Measurements from ENCODE around the gene UBB. TPM values are rescaled to one million over a fixed set of nuclear protein-coding genes. Genes with fewer than 3 reads are reported as not detected.

The UBB gene
- total RNA-seq, 1 experiment from 2014 or later, result 2,970 TPM

DNA sequence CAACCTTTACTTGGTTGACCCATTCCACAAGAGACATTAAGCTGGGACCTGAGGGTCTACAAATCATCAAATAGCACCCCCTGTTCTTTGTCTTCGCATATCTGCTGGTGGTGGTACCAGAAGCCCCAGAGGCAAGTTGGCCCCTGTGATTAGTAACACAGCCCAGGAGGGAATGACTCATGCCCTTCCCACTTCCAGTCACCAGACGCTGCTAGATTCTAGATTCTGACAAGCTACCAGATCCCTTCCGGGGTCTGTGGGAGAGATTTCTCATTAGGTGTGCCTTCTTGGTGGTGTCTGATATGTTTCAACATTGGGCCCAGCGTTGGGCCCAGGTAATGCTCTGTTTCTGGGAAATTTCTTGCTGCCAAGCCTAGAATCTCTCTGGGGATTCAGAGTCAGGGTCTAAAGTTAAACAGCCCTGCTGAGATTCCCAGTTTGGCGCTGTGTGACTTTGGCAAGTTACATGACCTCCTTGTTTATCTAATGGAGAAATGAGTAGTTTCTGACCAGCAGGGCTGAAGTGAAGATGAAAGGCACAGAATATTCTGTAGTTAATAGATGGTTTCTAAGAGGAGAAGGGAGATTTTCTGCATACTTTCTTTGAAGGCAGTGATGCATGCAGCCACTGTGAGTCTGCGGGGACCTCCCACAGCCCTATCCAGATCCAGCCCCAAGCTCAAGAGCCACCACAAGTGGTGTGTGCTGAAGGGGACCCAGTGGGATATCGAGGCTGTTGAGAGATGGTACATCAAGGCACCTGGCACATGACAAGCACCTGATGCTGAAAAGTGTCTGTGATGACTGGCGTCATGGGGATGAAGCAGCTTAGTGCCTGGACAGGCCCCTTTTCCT lies 38.4 kb downstream of the UBB start:
- Histone ChIP-seq H3K4me3 (ENCODE audit: low read length) (peak overlapping the region; percentile 6; the same call in 1 of the 2 replicates), H3K9me2 (replicated peaks; ENCODE audit: low read length) (no peaks in the 10 kb centered on the region), H3K4me1 (ENCODE audit: insufficient read depth, low read length) (peaks cover 31% of the 10 kb centered on the region), H2AFZ (ENCODE audit: low read length) (peak overlapping the region; percentile 34), H3K27ac (ENCODE audit: low read length) (peak overlapping the region; percentile 85), H4K20me1 (ENCODE audit: low read length) (no peaks in the 10 kb centered on the region), H3F3A (ENCODE audit: low read length, unreplicated experiment) (peaks cover 7% of the 10 kb centered on the region), H3K27me3 (ENCODE audit: low read length) (no peaks in the 10 kb centered on the region), H3K9me3 (ENCODE audit: low read length) (no peaks in the 10 kb centered on the region), H3K36me3 (ENCODE audit: low read depth, low read length) (no peaks in the 10 kb centered on the region), H3K9ac (ENCODE audit: low read length) (peak overlapping the region; percentile 36), H3K79me2 (ENCODE audit: low read length) (no peaks in the 10 kb centered on the region), H3K4me2 (ENCODE audit: low read length) (peak overlapping the region; percentile 72)
- ChIA-PET CTCF (interaction anchor here (1.0 kb wide), 1 partner anchor 9 kb away, joined by 3 read pairs; no protein-coding TSS in a partner anchor), POLR2A (ENCODE audit: unreplicated experiment) (no interaction called here)
- intact Hi-C loops (cut with micrococcal nuclease), result loop anchor here (1.0 kb wide), 1 partner anchor 41 kb away; no protein-coding TSS in a partner anchor
- BruUV-seq (replicated peaks), result no TSS peak
- no peak for TF ChIP-seq EZH2phosphoT487 (IDR thresholded peaks at IDR 0.05; ENCODE audit: borderline replicate concordance, low read length)
- TF ChIP-seq, protein P1, sequence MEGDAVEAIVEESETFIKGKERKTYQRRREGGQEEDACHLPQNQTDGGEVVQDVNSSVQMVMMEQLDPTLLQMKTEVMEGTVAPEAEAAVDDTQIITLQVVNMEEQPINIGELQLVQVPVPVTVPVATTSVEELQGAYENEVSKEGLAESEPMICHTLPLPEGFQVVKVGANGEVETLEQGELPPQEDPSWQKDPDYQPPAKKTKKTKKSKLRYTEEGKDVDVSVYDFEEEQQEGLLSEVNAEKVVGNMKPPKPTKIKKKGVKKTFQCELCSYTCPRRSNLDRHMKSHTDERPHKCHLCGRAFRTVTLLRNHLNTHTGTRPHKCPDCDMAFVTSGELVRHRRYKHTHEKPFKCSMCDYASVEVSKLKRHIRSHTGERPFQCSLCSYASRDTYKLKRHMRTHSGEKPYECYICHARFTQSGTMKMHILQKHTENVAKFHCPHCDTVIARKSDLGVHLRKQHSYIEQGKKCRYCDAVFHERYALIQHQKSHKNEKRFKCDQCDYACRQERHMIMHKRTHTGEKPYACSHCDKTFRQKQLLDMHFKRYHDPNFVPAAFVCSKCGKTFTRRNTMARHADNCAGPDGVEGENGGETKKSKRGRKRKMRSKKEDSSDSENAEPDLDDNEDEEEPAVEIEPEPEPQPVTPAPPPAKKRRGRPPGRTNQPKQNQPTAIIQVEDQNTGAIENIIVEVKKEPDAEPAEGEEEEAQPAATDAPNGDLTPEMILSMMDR (conservative IDR thresholded peaks at IDR 0.05; ENCODE audit: low read depth, low read length), result no peak
- no peak for TF ChIP-seq EZH2 (IDR thresholded peaks at IDR 0.05; ENCODE audit: low read length, unreplicated experiment)
- DNase-seq (peak; percentile 94), ATAC-seq (peak; percentile 83)

DNA sequence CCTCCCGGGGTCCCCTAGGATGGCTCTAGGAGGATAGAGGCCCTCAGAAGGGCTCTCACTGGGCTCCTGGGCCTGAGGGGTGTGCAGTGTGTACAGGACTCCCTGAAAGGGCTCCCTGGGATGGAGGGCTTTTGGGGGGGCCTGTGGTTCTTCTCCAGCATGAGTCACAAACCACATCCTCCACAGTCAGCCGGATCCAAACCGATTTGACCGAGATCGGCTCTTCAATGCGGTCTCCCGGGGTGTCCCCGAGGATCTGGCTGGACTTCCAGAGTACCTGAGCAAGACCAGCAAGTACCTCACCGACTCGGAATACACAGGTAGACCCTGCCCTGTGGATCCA lies 39.0 kb downstream of the UBB start:
- Histone ChIP-seq H3K27ac (ENCODE audit: low read length) (peak overlapping the region; percentile 85), H3K79me2 (ENCODE audit: low read length) (no peaks in the 10 kb centered on the region), H2AFZ (ENCODE audit: low read length) (peak overlapping the region; percentile 44), H3K4me2 (ENCODE audit: low read length) (peak overlapping the region; percentile 72), H3K4me1 (ENCODE audit: insufficient read depth, low read length) (peaks cover 31% of the 10 kb centered on the region), H3K36me3 (ENCODE audit: low read depth, low read length) (no peaks in the 10 kb centered on the region), H3F3A (ENCODE audit: low read length, unreplicated experiment) (peaks cover 7% of the 10 kb centered on the region), H3K9me2 (replicated peaks; ENCODE audit: low read length) (no peaks in the 10 kb centered on the region), H3K4me3 (ENCODE audit: low read length) (peak overlapping the region; percentile 6; the same call in 1 of the 2 replicates), H3K27me3 (ENCODE audit: low read length) (no peaks in the 10 kb centered on the region), H3K9ac (ENCODE audit: low read length) (peak overlapping the region; percentile 36), H3K9me3 (ENCODE audit: low read length) (no peaks in the 10 kb centered on the region), H4K20me1 (ENCODE audit: low read length) (no peaks in the 10 kb centered on the region)
- DNase-seq (peak; percentile 83), ATAC-seq (peak; percentile 71)
- no TSS peak for BruUV-seq (replicated peaks)
- ChIA-PET CTCF (no interaction called here), POLR2A (ENCODE audit: unreplicated experiment) (no interaction called here)
- intact Hi-C loops (cut with micrococcal nuclease), result loop anchor here (1.0 kb wide), 1 partner anchor 42 kb away; no protein-coding TSS in a partner anchor
- TF ChIP-seq, protein P1 (conservative IDR thresholded peaks at IDR 0.05; ENCODE audit: low read depth, low read length), result no peak
- TF ChIP-seq EZH2phosphoT487 (IDR thresholded peaks at IDR 0.05; ENCODE audit: borderline replicate concordance, low read length) (no peak), EZH2 (IDR thresholded peaks at IDR 0.05; ENCODE audit: low read length, unreplicated experiment) (no peak)

GRCh38 chr17:16422416-16422815 lies 41.5 kb downstream of the UBB start:
- CTCF ChIA-PET, result no interaction called here
- Histone ChIP-seq H3K27ac (ENCODE audit: low read length) (no peak overlapping the region), H3K36me3 (ENCODE audit: low read depth, low read length) (no peaks in the 10 kb centered on the region), H3K9ac (ENCODE audit: low read length) (no peak overlapping the region), H4K20me1 (ENCODE audit: low read length) (no peaks in the 10 kb centered on the region), H3K79me2 (ENCODE audit: low read length) (no peaks in the 10 kb centered on the region), H2AFZ (ENCODE audit: low read length) (no peak overlapping the region), H3K27me3 (ENCODE audit: low read length) (no peaks in the 10 kb centered on the region), H3K4me1 (ENCODE audit: insufficient read depth, low read length) (peaks cover 31% of the 10 kb centered on the region), H3K9me3 (ENCODE audit: low read length) (no peaks in the 10 kb centered on the region), H3K9me2 (replicated peaks; ENCODE audit: low read length) (no peaks in the 10 kb centered on the region), H3F3A (ENCODE audit: low read length, unreplicated experiment) (peaks cover 7% of the 10 kb centered on the region), H3K4me2 (ENCODE audit: low read length) (no peak overlapping the region), H3K4me3 (ENCODE audit: low read length) (no peak overlapping the region)
- ATAC-seq (no peak), DNase-seq (no peak)
- intact Hi-C loops (cut with micrococcal nuclease), result no loop called here
- POLR2A ChIA-PET (ENCODE audit: unreplicated experiment), result no interaction called here
- TF ChIP-seq EZH2phosphoT487 (IDR thresholded peaks at IDR 0.05; ENCODE audit: borderline replicate concordance, low read length), result no peak
- no peak for TF ChIP-seq EZH2 (IDR thresholded peaks at IDR 0.05; ENCODE audit: low read length, unreplicated experiment)
- TF ChIP-seq, protein P1 (conservative IDR thresholded peaks at IDR 0.05; ENCODE audit: low read depth, low read length), result no peak
- no TSS peak for BruUV-seq (replicated peaks)
